Endothelial cell of umbilical vein (primary cell): ENCODE data around the gene FGD5. TPM values are rescaled to one million over a fixed set of nuclear protein-coding genes. Genes with fewer than 3 reads are reported as not detected.

Experiments
- BruUV-seq: library from RNA; stranded (reverse); fragments of 400-500 nt; replicated peaks from 2 replicates; lab custom pipeline; 2021; lab: Mats Ljungman, UMichigan
- CTCF ChIA-PET: fragments of 300-600, 350-600 bp; sonication (Branson Sonifier 250); formaldehyde crosslinking; loops from one replicate; lab custom pipeline; 2021; ENCODE audit warnings: antibody characterized with exemption, inconsistent platforms; lab: Charles Lee
- POLR2A ChIA-PET: fragments of 300-600, 350-600 bp; sonication (Branson Sonifier 250); formaldehyde crosslinking; loops from one replicate; lab custom pipeline; 2021; ENCODE audit warnings: antibody characterized with exemption, inconsistent platforms; lab: Charles Lee
- DNase-seq: peaks from one replicate; pipeline ENCODE4 v3.0.0-alpha.2; 2011; ENCODE audit warnings: low read depth, low spot score
- FAIRE-seq: peaks from 2 replicates; lab custom pipeline; 2011; peaks lifted over from hg19 to GRCh38; lab: Jason Lieb, UNC
- H2AFZ ChIP-seq: 2 replicates; pipeline ENCODE4 v1.6.0; 2012; ENCODE audit warnings: low read depth, low read length, control low read depth, inconsistent platforms
- H3K27ac ChIP-seq: 2 replicates; pipeline ENCODE4 v1.5.1; 2011; ENCODE audit warnings: low read depth, mild to moderate bottlenecking, control low read depth, low read length, moderate library complexity; ENCODE audit not compliant: insufficient read depth
- H3K27me3 ChIP-seq, 2 experiments: 2 replicates each; pipeline versions ENCODE4 v1.6.0 to v1.6.1; 2011; ENCODE audit warnings: low read length in 2 of 2, mixed read lengths in 1 of 2; ENCODE audit not compliant: control insufficient read depth in 2 of 2, insufficient read depth in 2 of 2
- H3K36me3 ChIP-seq, 2 experiments: 2 replicates in 1 of 2; 3 replicates in 1 of 2; pipeline ENCODE4 v1.5.1; 2011; ENCODE audit warnings: low read length in 2 of 2, mild to moderate bottlenecking in 1 of 2, moderate library complexity in 1 of 2; ENCODE audit not compliant: control insufficient read depth in 2 of 2, insufficient read depth in 2 of 2; ENCODE audit errors: extremely low read depth in 1 of 2
- H3K4me1 ChIP-seq: 3 replicates; pipeline ENCODE4 v1.5.1; 2011; ENCODE audit warnings: mild to moderate bottlenecking, low read length; ENCODE audit not compliant: control insufficient read depth, insufficient read depth; ENCODE audit errors: extremely low read depth
- H3K4me2 ChIP-seq: 2 replicates; pipeline ENCODE4 v1.6.1; 2011; ENCODE audit warnings: low read length, control low read depth, mixed read lengths; ENCODE audit not compliant: insufficient read depth
- H3K4me3 ChIP-seq, 3 experiments: fragments of 200-600 bp in 1 of 3; sonication (generic), shearing (Covaris generic) in 1 of 3; replicated peaks in 1 of 3; 2 replicates each; pipeline ENCODE4 v1.5.1; 2011 to 2016; ENCODE audit warnings: control low read depth in 3 of 3, low read length in 3 of 3, mild to moderate bottlenecking in 2 of 3, inconsistent platforms in 1 of 3, low read depth in 1 of 3, moderate library complexity in 1 of 3; ENCODE audit not compliant: insufficient read depth in 1 of 3
- H3K79me2 ChIP-seq: 2 replicates; pipeline ENCODE4 v1.6.0; 2012; ENCODE audit warnings: low read length, inconsistent platforms; ENCODE audit not compliant: control insufficient read depth, insufficient read depth
- H3K9ac ChIP-seq: replicated peaks from 2 replicates; pipeline ENCODE3; 2011; ENCODE audit warnings: low read length, control low read depth; ENCODE audit not compliant: insufficient read depth; ENCODE audit errors: extremely low read depth
- H3K9me1 ChIP-seq: replicated peaks from 3 replicates; pipeline ENCODE4 v1.6.0; 2011; ENCODE audit warnings: mild to moderate bottlenecking, low read length; ENCODE audit not compliant: control insufficient read depth, insufficient read depth; ENCODE audit errors: extremely low read depth
- H3K9me3 ChIP-seq: replicated peaks from 2 replicates; pipeline ENCODE4 v1.5.1; 2012; ENCODE audit warnings: low read length, inconsistent platforms; ENCODE audit not compliant: control insufficient read depth, insufficient read depth
- H4K20me1 ChIP-seq: replicated peaks from 2 replicates; pipeline ENCODE3; 2011; ENCODE audit warnings: mild to moderate bottlenecking, low read length; ENCODE audit not compliant: control insufficient read depth, insufficient read depth; ENCODE audit errors: extremely low read depth
- CTCF ChIP-seq, 2 donors: IDR thresholded peaks; 1 replicate in 1 of 2; 2 replicates in 1 of 2; pipeline ENCODE4 v1.5.1; 2011; ENCODE audit warnings: low read length in 2 of 2, mild to moderate bottlenecking in 2 of 2, moderate library complexity in 2 of 2, control low read depth in 1 of 2, inconsistent platforms in 1 of 2, low read depth in 1 of 2; ENCODE audit not compliant: insufficient read depth in 1 of 2; ENCODE audit errors: extremely low read depth in 1 of 2
- EZH2 ChIP-seq: IDR thresholded peaks from 2 replicates; pipeline ENCODE4 v1.6.1; 2012; ENCODE audit warnings: borderline replicate concordance, low read depth, mild to moderate bottlenecking, moderate library complexity, low read length, inconsistent platforms; ENCODE audit not compliant: severe bottlenecking
- FOS ChIP-seq: IDR thresholded peaks from 2 replicates; pipeline ENCODE4 v1.6.1; 2011; ENCODE audit warnings: mild to moderate bottlenecking, low read length, moderate library complexity, borderline replicate concordance; ENCODE audit not compliant: insufficient read depth
- GATA2 ChIP-seq: IDR thresholded peaks from 2 replicates; pipeline ENCODE4 v1.7.0; 2011; ENCODE audit warnings: low read depth, mild to moderate bottlenecking, moderate library complexity, mixed read lengths, low read length; ENCODE audit not compliant: insufficient read length, insufficient read depth
- JUN ChIP-seq: IDR thresholded peaks from 2 replicates; pipeline ENCODE4 v1.6.1; 2011; ENCODE audit warnings: borderline replicate concordance, low read depth; ENCODE audit not compliant: insufficient read length, insufficient read depth
- MAX ChIP-seq: IDR thresholded peaks from 2 replicates; pipeline ENCODE4 v1.6.1; 2011; ENCODE audit not compliant: insufficient read depth, insufficient read length
- MYC ChIP-seq: IDR thresholded peaks from one replicate; pipeline ENCODE4 v1.6.1; 2011; ENCODE audit warnings: mild to moderate bottlenecking, low read depth, low read length
- POLR2A ChIP-seq: IDR thresholded peaks from 2 replicates; pipeline ENCODE4 v1.6.1; 2012; ENCODE audit warnings: low read depth, mild to moderate bottlenecking, control low read depth, low read length
- POLR2AphosphoS5 ChIP-seq: IDR thresholded peaks from 2 replicates; pipeline ENCODE4 v1.6.1; 2012; ENCODE audit warnings: low read depth, mild to moderate bottlenecking, control low read depth, low read length, moderate library complexity; ENCODE audit not compliant: insufficient read depth
- dilution Hi-C: fragments of 300-500 bp; cut with MboI; formaldehyde crosslinking; loops from one replicate; pipeline ENCODE4 v1.15.0; 2019; ENCODE audit warnings: low sequenced_read_pairs; ENCODE audit not compliant: extremely low pct_ligation_motif_present
- intact Hi-C: fragments of 100-400 bp; cut with micrococcal nuclease; formaldehyde crosslinking; loops from one replicate; pipeline ENCODE4 v1.10.0; 2022
- polyA plus RNA-seq, 4 experiments: library from polyadenylated mRNA; depleted of rRNA in 3 of 4; stranded (reverse) in 3 of 4; unstranded in 1 of 4; fragments of >200 nt; gene quantifications; 2 replicates each; pipeline versions ENCODE4 v1.2.1 to v1.2.3, GENCODE V29; 2011 to 2012; ENCODE audit warnings: missing spikeins in 1 of 4
- total RNA-seq: library from RNA; stranded (reverse); gene quantifications from 2 replicates; pipeline ENCODE4 v1.2.3, GENCODE V29; 2021

The FGD5 gene
- total and polyA plus RNA-seq, 2 donors (not counting 3 experiments of a cell fraction or from before 2014, with no cell fraction given) = 49.6 to 134 TPM

GRCh38 chr3:14890476-14890875 lies 71.7 kb downstream of the FGD5 start:
- peaks cover 42% of the 10 kb centered on the region for H3K79me2 ChIP-seq
- no TSS peak for BruUV-seq
- no peaks in the 10 kb centered on the region for H3K9me1 ChIP-seq
- no peak overlapping the region for H2AFZ ChIP-seq
- dilution Hi-C loops (no loop called here), intact Hi-C loops (no loop called here)
- peak; percentile 40 for DNase-seq
- H3K27me3 ChIP-seq = no peaks in the 10 kb centered on the region
- H3K4me3 ChIP-seq = no peak overlapping the region
- CTCF ChIA-PET = interaction anchor here (1.5 kb wide), 1 partner anchor 8 kb away, joined by 3 read pairs; no protein-coding TSS in a partner anchor
- no peak overlapping the region for H3K27ac ChIP-seq
- H4K20me1 ChIP-seq = peaks cover 3% of the 10 kb centered on the region
- peaks cover 5 to 12% of the 10 kb centered on the region in 2 experiments for H3K36me3 ChIP-seq
- TF ChIP-seq MYC (no peak), JUN (peak; percentile 27)
- H3K4me1 ChIP-seq = peaks cover 9% of the 10 kb centered on the region
- H3K9ac ChIP-seq = no peak overlapping the region
- peak; percentile 64 for FAIRE-seq
- H3K4me2 ChIP-seq = no peak overlapping the region
- POLR2A ChIA-PET = no interaction called here
- H3K9me3 ChIP-seq = no peaks in the 10 kb centered on the region

- dilution Hi-C loops = no loop called here
- no peak overlapping the region for H3K4me3 ChIP-seq
- no peaks in the 10 kb centered on the region for H3K27me3 ChIP-seq
- BruUV-seq = no TSS peak
- peaks cover 3% of the 10 kb centered on the region for H4K20me1 ChIP-seq
- peaks cover 5 to 9% of the 10 kb centered on the region in 2 experiments for H3K36me3 ChIP-seq
- H3K79me2 ChIP-seq = peaks cover 38% of the 10 kb centered on the region
- no peaks in the 10 kb centered on the region for H3K9me3 ChIP-seq
- no peak overlapping the region for H3K9ac ChIP-seq
- H2AFZ ChIP-seq = no peak overlapping the region
- ChIA-PET POLR2A (no interaction called here), CTCF (no interaction called here)
- TF ChIP-seq POLR2AphosphoS5 = no peak
- TF ChIP-seq POLR2A = no peak
- TF ChIP-seq GATA2 = no peak
- no peak for TF ChIP-seq EZH2
- TF ChIP-seq MYC = no peak
- TF ChIP-seq JUN = no peak
- no peak for TF ChIP-seq CTCF (IDR thresholded peaks at IDR 0.05; ENCODE audit: extremely low read depth in 1 of 2, insufficient read depth in 1 of 2, low read depth in 1 of 2, low read length in 2 of 2)
- TF ChIP-seq FOS = no peak
- no peak for TF ChIP-seq MAX
- peaks cover 9% of the 10 kb centered on the region for H3K4me1 ChIP-seq
- H3K9me1 ChIP-seq = no peaks in the 10 kb centered on the region
- DNase-seq (no peak), FAIRE-seq (no peak)
- H3K4me2 ChIP-seq = no peak overlapping the region
- no peak overlapping the region for H3K27ac ChIP-seq
- intact Hi-C loops = no loop called here
Measured at GRCh38 chr3:14891135-14892132, 72.7 kb downstream of the FGD5 start.
